Lower leg skin (tissue), 3 donors: ENCODE measurements around the gene PDLIM7.

ENCODE experiments used
- POLR2A ChIP-seq, 2 donors: fragments of 450-650 bp; IDR thresholded peaks; one replicate each; pipeline ENCODE4 v1.6.1; 2016 to 2017; ENCODE audit warnings: antibody characterized with exemption in 2 of 2, mild to moderate bottlenecking in 1 of 2, moderate library complexity in 1 of 2
- TF ChIP-seq, protein P1 (sequence below), 3 donors: fragments of 450-650 bp; IDR thresholded peaks; one replicate each; pipeline ENCODE4 v1.5.1; 2016; ENCODE audit warnings: antibody characterized with exemption in 3 of 3, mild to moderate bottlenecking in 3 of 3, moderate library complexity in 2 of 3

DNA sequence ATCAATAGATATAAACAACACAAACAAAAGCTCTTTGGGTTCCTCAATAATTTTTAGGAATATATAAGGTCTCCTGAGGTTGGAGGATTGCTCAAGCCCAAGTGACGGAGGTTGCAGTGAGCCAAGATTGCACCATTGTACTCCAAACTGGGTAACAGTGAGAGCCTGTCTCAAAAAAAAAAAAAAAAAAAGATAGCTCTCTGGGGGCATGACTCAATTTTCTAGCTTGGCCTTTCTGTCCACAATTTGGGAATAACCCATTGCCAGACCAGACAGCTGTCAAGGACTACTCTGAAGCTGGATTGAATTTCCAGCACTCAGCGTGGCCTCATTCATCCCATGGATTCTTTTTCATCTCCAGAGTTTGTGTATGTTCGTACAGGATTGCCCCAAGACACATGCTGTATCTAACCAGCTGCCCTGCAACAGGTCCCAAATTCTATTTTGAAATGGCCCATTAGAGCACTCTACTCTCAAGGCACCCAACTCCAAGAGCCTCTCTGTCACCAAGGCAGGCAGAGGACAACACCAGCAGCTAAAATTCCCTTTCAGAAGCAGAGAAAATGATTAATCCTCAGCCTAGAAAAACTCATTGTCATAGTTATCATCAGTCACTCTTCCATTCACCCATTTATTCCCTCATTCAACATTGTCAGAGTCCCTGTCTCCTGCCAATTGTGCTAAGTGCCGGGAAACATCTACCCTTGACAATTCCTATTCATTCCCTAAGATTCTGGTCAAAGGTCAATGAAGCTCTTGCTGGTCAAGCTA, 48.3 kb upstream of the PDLIM7 start:
- TF ChIP-seq POLR2A (IDR thresholded peaks at IDR 0.05) = no peak
- TF ChIP-seq, protein P1, sequence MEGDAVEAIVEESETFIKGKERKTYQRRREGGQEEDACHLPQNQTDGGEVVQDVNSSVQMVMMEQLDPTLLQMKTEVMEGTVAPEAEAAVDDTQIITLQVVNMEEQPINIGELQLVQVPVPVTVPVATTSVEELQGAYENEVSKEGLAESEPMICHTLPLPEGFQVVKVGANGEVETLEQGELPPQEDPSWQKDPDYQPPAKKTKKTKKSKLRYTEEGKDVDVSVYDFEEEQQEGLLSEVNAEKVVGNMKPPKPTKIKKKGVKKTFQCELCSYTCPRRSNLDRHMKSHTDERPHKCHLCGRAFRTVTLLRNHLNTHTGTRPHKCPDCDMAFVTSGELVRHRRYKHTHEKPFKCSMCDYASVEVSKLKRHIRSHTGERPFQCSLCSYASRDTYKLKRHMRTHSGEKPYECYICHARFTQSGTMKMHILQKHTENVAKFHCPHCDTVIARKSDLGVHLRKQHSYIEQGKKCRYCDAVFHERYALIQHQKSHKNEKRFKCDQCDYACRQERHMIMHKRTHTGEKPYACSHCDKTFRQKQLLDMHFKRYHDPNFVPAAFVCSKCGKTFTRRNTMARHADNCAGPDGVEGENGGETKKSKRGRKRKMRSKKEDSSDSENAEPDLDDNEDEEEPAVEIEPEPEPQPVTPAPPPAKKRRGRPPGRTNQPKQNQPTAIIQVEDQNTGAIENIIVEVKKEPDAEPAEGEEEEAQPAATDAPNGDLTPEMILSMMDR (IDR thresholded peaks at IDR 0.05) = no peak
